IMR-90 (cell line): ENCODE measurements around the gene OTUB2. TPM values are rescaled to one million over a fixed set of nuclear protein-coding genes. Genes with fewer than 3 reads are reported as not detected.

Source experiments
- ATAC-seq: fragments of 200-7000 bp; cut with Tn5 transposase; 2 replicates; pipeline ENCODE4 v1.9.1; 2020; ENCODE audit warnings: low read depth, mild to moderate bottlenecking, moderate library complexity
- BruUV-seq: library from RNA; stranded (reverse); fragments of 400-500 nt; replicated peaks from 2 replicates; lab custom pipeline; 2021; lab: Mats Ljungman, UMichigan
- CTCF ChIA-PET: fragments of 300-600 bp; formaldehyde crosslinking; extraction: SDS; loops from one replicate; lab custom pipeline; 2021; ENCODE audit warnings: antibody characterized with exemption; lab: Yijun Ruan, JAX
- POLR2A ChIA-PET: fragments of 300-600 bp; sonication (Branson Sonifier 250); formaldehyde crosslinking; loops from one replicate; lab custom pipeline; 2022; ENCODE audit warnings: antibody characterized with exemption; ENCODE audit not compliant: unreplicated experiment; lab: Charles Lee
- DNase-seq: peaks from one replicate; pipeline ENCODE4 v3.0.0; 2013
- H2AFZ ChIP-seq: replicated peaks from 2 replicates; pipeline ENCODE3; 2013; ENCODE audit warnings: low read length, mild to moderate bottlenecking; ENCODE audit not compliant: poor library complexity
- H2AK5ac ChIP-seq: 2 replicates; pipeline ENCODE4 v1.6.1; 2013; ENCODE audit warnings: low read depth, low read length, inconsistent platforms
- H2AK9ac ChIP-seq: replicated peaks from 2 replicates; pipeline ENCODE3; 2013; ENCODE audit warnings: mild to moderate bottlenecking, low read depth, low read length, moderate library complexity; ENCODE audit not compliant: poor library complexity
- H2BK120ac ChIP-seq: 2 replicates; pipeline ENCODE4 v1.6.1; 2013; ENCODE audit warnings: low read depth, low read length, inconsistent platforms
- H2BK15ac ChIP-seq: 3 replicates; pipeline ENCODE4 v1.6.1; 2013; ENCODE audit warnings: low read depth, low read length, inconsistent platforms
- H2BK20ac ChIP-seq: 2 replicates; pipeline ENCODE4 v1.6.1; 2013; ENCODE audit warnings: low read depth, mild to moderate bottlenecking, inconsistent platforms, low read length, moderate library complexity
- H2BK5ac ChIP-seq: 2 replicates; pipeline ENCODE4 v1.6.1; 2013; ENCODE audit warnings: mild to moderate bottlenecking, low read depth, low read length, inconsistent platforms; ENCODE audit not compliant: poor library complexity, severe bottlenecking
- H3K14ac ChIP-seq: replicated peaks from 2 replicates; pipeline ENCODE4 v1.6.1; 2013; ENCODE audit warnings: low read depth, low read length, inconsistent platforms
- H3K18ac ChIP-seq: 2 replicates; pipeline ENCODE4 v1.6.1; 2013; ENCODE audit warnings: low read depth, low read length, control low read depth
- H3K23ac ChIP-seq: 2 replicates; pipeline ENCODE4 v1.6.1; 2013; ENCODE audit warnings: low read depth, low read length, inconsistent platforms
- H3K27ac ChIP-seq: 2 replicates; pipeline ENCODE4 v1.5.1; 2013; ENCODE audit warnings: mild to moderate bottlenecking, control low read depth, low read length; ENCODE audit not compliant: insufficient read depth
- H3K27me3 ChIP-seq: 2 replicates; pipeline ENCODE4 v1.6.1; 2013; ENCODE audit warnings: low read length; ENCODE audit not compliant: control insufficient read depth, insufficient read depth
- H3K36me3 ChIP-seq: 2 replicates; pipeline ENCODE4 v1.6.1; 2013; ENCODE audit warnings: low read length, mixed read lengths; ENCODE audit not compliant: control insufficient read depth, insufficient read depth
- H3K4ac ChIP-seq: 2 replicates; pipeline ENCODE4 v1.6.1; 2013; ENCODE audit warnings: low read depth, low read length, inconsistent platforms
- H3K4me1 ChIP-seq: 2 replicates; pipeline ENCODE4 v1.6.1; 2013; ENCODE audit warnings: low read length, mixed read lengths; ENCODE audit not compliant: control insufficient read depth, insufficient read depth
- H3K4me2 ChIP-seq: 2 replicates; pipeline ENCODE4 v1.6.1; 2013; ENCODE audit warnings: low read depth, mild to moderate bottlenecking, control low read depth, low read length, moderate library complexity
- H3K4me3 ChIP-seq: 2 replicates; pipeline ENCODE4 v1.5.1; 2013; ENCODE audit warnings: low read depth, mild to moderate bottlenecking, control low read depth, low read length, moderate library complexity; ENCODE audit not compliant: insufficient read depth
- H3K56ac ChIP-seq: 2 replicates; pipeline ENCODE4 v1.6.1; 2013; ENCODE audit warnings: low read length, inconsistent platforms; ENCODE audit not compliant: insufficient read depth; ENCODE audit errors: extremely low read depth
- H3K79me1 ChIP-seq, 2 experiments: 2 replicates each; pipeline ENCODE4 v1.6.1; 2013; ENCODE audit warnings: low read length in 2 of 2, inconsistent platforms in 1 of 2, low read depth in 1 of 2
- H3K9ac ChIP-seq: 2 replicates; pipeline ENCODE4 v1.6.1; 2013; ENCODE audit warnings: low read depth, low read length, control low read depth
- H3K9me1 ChIP-seq: 2 replicates; pipeline ENCODE4 v1.6.1; 2013; ENCODE audit warnings: low read length, inconsistent platforms; ENCODE audit not compliant: insufficient read depth
- H3K9me3 ChIP-seq: 2 replicates; pipeline ENCODE4 v1.6.1; 2013; ENCODE audit warnings: low read length; ENCODE audit not compliant: control insufficient read depth, insufficient read depth
- H4K20me1 ChIP-seq: 2 replicates; pipeline ENCODE4 v1.6.1; 2013; ENCODE audit warnings: low read length, inconsistent platforms; ENCODE audit not compliant: insufficient read depth
- H4K5ac ChIP-seq: 2 replicates; pipeline ENCODE4 v1.6.1; 2013; ENCODE audit warnings: mild to moderate bottlenecking, low read depth, low read length, control low read depth
- H4K8ac ChIP-seq, 2 experiments: 2 replicates each; pipeline ENCODE4 v1.6.1; 2013; ENCODE audit warnings: low read depth in 2 of 2, low read length in 2 of 2, control low read depth in 1 of 2, inconsistent platforms in 1 of 2
- H4K91ac ChIP-seq: 2 replicates; pipeline ENCODE4 v1.6.1; 2013; ENCODE audit warnings: low read depth, low read length, inconsistent platforms; ENCODE audit not compliant: insufficient read depth
- BHLHE40 ChIP-seq: fragments of 150-350 bp; IDR thresholded peaks from 2 replicates; pipeline ENCODE4 v1.6.1; 2016; ENCODE audit warnings: mild to moderate bottlenecking, low read depth, low read length
- CEBPB ChIP-seq: IDR thresholded peaks from 2 replicates; pipeline ENCODE4 v1.6.1; 2012; ENCODE audit warnings: low read depth, low read length, improper control_type of control experiment
- CHD1 ChIP-seq: IDR thresholded peaks from 2 replicates; pipeline ENCODE4 v1.6.1; 2012; ENCODE audit warnings: low read depth, low read length, improper control_type of control experiment
- CTCF ChIP-seq: conservative IDR thresholded peaks from 2 replicates; pipeline ENCODE4 v1.5.1; 2012; ENCODE audit warnings: mild to moderate bottlenecking, low read depth, low read length, improper control_type of control experiment
- ELK1 ChIP-seq: fragments of 150-350 bp; IDR thresholded peaks from 2 replicates; pipeline ENCODE4 v1.6.1; 2016; ENCODE audit warnings: low read depth, mild to moderate bottlenecking, low read length, moderate library complexity, borderline replicate concordance
- FOS ChIP-seq: fragments of 150-350 bp; IDR thresholded peaks from 2 replicates; pipeline ENCODE4 v1.6.1; 2016; ENCODE audit warnings: low read depth, low read length
- MAFK ChIP-seq: IDR thresholded peaks from 2 replicates; pipeline ENCODE4 v1.6.1; 2012; ENCODE audit warnings: low read depth, low read length, improper control_type of control experiment
- MAZ ChIP-seq: IDR thresholded peaks from 2 replicates; pipeline ENCODE4 v1.6.1; 2012; ENCODE audit warnings: low read depth, mild to moderate bottlenecking, low read length, improper control_type of control experiment, moderate library complexity, borderline replicate concordance
- MXI1 ChIP-seq: IDR thresholded peaks from 2 replicates; pipeline ENCODE4 v1.6.1; 2012; ENCODE audit warnings: low read depth, mild to moderate bottlenecking, low read length, moderate library complexity, borderline replicate concordance
- NFE2L2 ChIP-seq: fragments of 150-350 bp; IDR thresholded peaks from 2 replicates; pipeline ENCODE4 v1.6.1; 2016; ENCODE audit warnings: low read depth, mild to moderate bottlenecking, low read length
- POLR2A ChIP-seq: IDR thresholded peaks from 2 replicates; pipeline ENCODE4 v1.6.1; 2012; ENCODE audit warnings: mild to moderate bottlenecking, low read depth, low read length
- RAD21 ChIP-seq: IDR thresholded peaks from 2 replicates; pipeline ENCODE4 v1.6.1; 2012; ENCODE audit warnings: low read length, improper control_type of control experiment
- RCOR1 ChIP-seq: IDR thresholded peaks from 2 replicates; pipeline ENCODE4 v1.6.1; 2012; ENCODE audit warnings: mild to moderate bottlenecking, low read length, improper control_type of control experiment; ENCODE audit not compliant: insufficient replicate concordance
- RFX5 ChIP-seq: IDR thresholded peaks from 2 replicates; pipeline ENCODE4 v1.8.0; 2012; ENCODE audit warnings: low read depth, mild to moderate bottlenecking, low read length, moderate library complexity
- SMC3 ChIP-seq: fragments of 150-350 bp; IDR thresholded peaks from 2 replicates; pipeline ENCODE4 v1.6.1; 2016; ENCODE audit warnings: low read depth, mild to moderate bottlenecking, antibody characterized with exemption, low read length, moderate library complexity
- USF2 ChIP-seq: fragments of 150-350 bp; IDR thresholded peaks from 2 replicates; pipeline ENCODE4 v1.6.1; 2017; ENCODE audit warnings: mild to moderate bottlenecking, antibody characterized with exemption, low read length, low read depth
- WGBS, 2 experiments: methylation state at CpG; one replicate each; pipeline versions ENCODE4 v1.1.5 to v1.1.7; 2013; ENCODE audit warnings: missing lambda C conversion rate in 2 of 2; ENCODE audit not compliant: insufficient read length in 1 of 2; ENCODE audit errors: extremely low coverage in 2 of 2; 5-methylcytosine and 5-hydroxymethylcytosine counted together
- dilution Hi-C: fragments of 300-500 bp; cut with HindIII; formaldehyde crosslinking; loops from one replicate; pipeline ENCODE4 v1.14.3; 2018; ENCODE audit warnings: low sequenced_read_pairs; ENCODE audit not compliant: unreplicated experiment
- in situ Hi-C: fragments of 300-500 bp; cut with MboI; formaldehyde crosslinking; loops from 3 replicates; pipeline ENCODE4 v1.14.3; 2019; ENCODE audit warnings: low sequenced_read_pairs, inconsistent platforms, mixed read lengths
- intact Hi-C: fragments of 100-400 bp; cut with micrococcal nuclease; formaldehyde crosslinking; loops from 2 replicates; pipeline ENCODE4 v1.10.0; 2022
- polyA plus RNA-seq, 3 experiments: library from polyadenylated mRNA; depleted of rRNA; stranded (reverse); fragments of >200 nt; gene quantifications; 2 replicates each; pipeline ENCODE4 v1.2.3, GENCODE V29; 2012; ENCODE audit warnings: low replicate concordance in 1 of 3
- total RNA-seq: library from RNA; depleted of rRNA; stranded (reverse); fragments of >200 nt; gene quantifications from 2 replicates; pipeline ENCODE4 v1.2.3, GENCODE V29; 2012

Gene OTUB2
- total and polyA plus RNA-seq, 2 of the 4 experiments (the other 2 are of a cell fraction) = 1.1 to 2.5 TPM

- Histone ChIP-seq H2AFZ (no peak overlapping the region), H3K4me3 (no peak overlapping the region), H3K9ac (no peak overlapping the region), H3K36me3 (peaks cover 76% of the 10 kb centered on the region), H3K14ac (no peak overlapping the region), H3K4ac (no peak overlapping the region), H3K9me1 (no peaks in the 10 kb centered on the region), H4K91ac (no peak overlapping the region), H3K4me1 (no peaks in the 10 kb centered on the region), H3K9me3 (no peaks in the 10 kb centered on the region), H3K27me3 (no peaks in the 10 kb centered on the region), H3K23ac (no peak overlapping the region), H2AK5ac (no peak overlapping the region), H3K18ac (no peak overlapping the region), H3K27ac (no peak overlapping the region), H2BK5ac (no peak overlapping the region), H4K20me1 (0 out of 2 replicates have a peak, but pooled peaks cover 4% of the 10 kb centered on the region), H3K4me2 (no peak overlapping the region), H2BK15ac (no peak overlapping the region), H2BK20ac (no peak overlapping the region), H4K5ac (no peak overlapping the region), H2BK120ac (no peak overlapping the region), H2AK9ac (no peak overlapping the region), H3K56ac (no peak overlapping the region), H4K8ac (no peak overlapping the region), H3K79me1 (peaks cover 13 to 18% of the 10 kb centered on the region in 2 experiments; a peak in 3 of 4 replicates)
- 100% methylated on average over 1 of the region's 4 CpGs; no CpG with 5 or more reads in 1 of the 2 experiments for WGBS, 2 experiments
- dilution Hi-C loops = no loop called here
- BruUV-seq = no TSS peak
- TF ChIP-seq RCOR1 (no peak), CHD1 (no peak), RFX5 (no peak), SMC3 (no peak), POLR2A (no peak), RAD21 (no peak), FOS (no peak), MXI1 (no peak), MAZ (no peak), BHLHE40 (no peak), NFE2L2 (no peak), CEBPB (no peak), CTCF (no peak), USF2 (no peak), ELK1 (no peak), MAFK (no peak)
- ChIA-PET POLR2A (no interaction called here), CTCF (interaction anchor here (0.8 to 5.3 kb wide), 3 partner anchors 16 to 84 kb away, joined by 4 to 35 read pairs (median 4); no protein-coding TSS in a partner anchor)
- in situ Hi-C loops = no loop called here
- intact Hi-C loops = no loop called here
- ATAC-seq (no peak), DNase-seq (no peak)
These were observed 26.5 kb downstream of the OTUB2 start for GRCh38 chr14:94052662-94053061.
